ENCODE results near the gene CENPI. TPM values are rescaled to one million over a fixed set of nuclear protein-coding genes. Genes with fewer than 3 reads are reported as not detected.

The CENPI gene
- total and polyA plus RNA-seq, 2 of the 13 experiments (the other 11 are each of a cell fraction or from before 2014, with no cell fraction given) = 5.1 to 26.5 TPM

GRCh38 chrX:101078716-101079598, 19.0 kb upstream of the CENPI start, which contains the start of gene TMEM35A (continued):
- no peak for TF ChIP-seq ZNF142 (CRISPR knock-in tag; IDR thresholded peaks at IDR 0.05)
- no peak for TF ChIP-seq YEATS2 (CRISPR knock-in tag; IDR thresholded peaks at IDR 0.05; ENCODE audit: borderline replicate concordance)
- TF ChIP-seq JARID2 (CRISPR knock-in tag; IDR thresholded peaks at IDR 0.05; ENCODE audit: insufficient replicate concordance) = no peak
- TF ChIP-seq FOSL2 (CRISPR knock-in tag; IDR thresholded peaks at IDR 0.05) = no peak
- TF ChIP-seq PRMT3 (CRISPR knock-in tag; IDR thresholded peaks at IDR 0.05; ENCODE audit: borderline replicate concordance, low read depth) = no peak
- TF ChIP-seq ATF6 (CRISPR knock-in tag; conservative IDR thresholded peaks at IDR 0.05) = no peak
- TF ChIP-seq ZFP37 (CRISPR knock-in tag; IDR thresholded peaks at IDR 0.05; ENCODE audit: borderline replicate concordance) = no peak

Measured in HepG2 (cell line).